Caco-2 (cell line): ENCODE results near the gene TTC31. TPM values are rescaled to one million over a fixed set of nuclear protein-coding genes. Genes with fewer than 3 reads are reported as not detected.

Experiments used
- BruUV-seq: library from RNA; stranded (reverse); fragments of 400-500 nt; replicated peaks from 2 replicates; lab custom pipeline; 2021; lab: Mats Ljungman, UMichigan
- CTCF ChIA-PET: fragments of 300-600 bp; sonication (Branson Sonifier 250); formaldehyde crosslinking; loops from one replicate; lab custom pipeline; 2022; ENCODE audit warnings: antibody characterized with exemption; lab: Charles Lee
- POLR2A ChIA-PET: fragments of 300-600 bp; sonication (Branson Sonifier 250); formaldehyde crosslinking; loops from one replicate; lab custom pipeline; 2022; ENCODE audit warnings: antibody characterized with exemption; lab: Charles Lee
- DNase-seq, 2 experiments: peaks; one replicate each; pipeline versions ENCODE4 v3.0.0 to v3.0.0-alpha.2; 2020 to 2022
- H3K27me3 ChIP-seq: replicated peaks from 2 replicates; pipeline ENCODE4 v1.6.0; 2011; ENCODE audit warnings: low read length; ENCODE audit not compliant: control insufficient read depth, insufficient read depth
- H3K36me3 ChIP-seq: 2 replicates; pipeline ENCODE4 v1.5.1; 2011; ENCODE audit warnings: low read length; ENCODE audit not compliant: control insufficient read depth, insufficient read depth
- H3K4me1 ChIP-seq: fragments of 250-450 bp; sonication (Bioruptor Pico); 2 replicates; pipeline ENCODE4 v1.5.1; 2020; ENCODE audit warnings: mild to moderate bottlenecking
- H3K4me3 ChIP-seq: 2 replicates; pipeline ENCODE4 v1.5.1; 2011; ENCODE audit warnings: low read depth, mild to moderate bottlenecking, control low read depth, low read length
- H3K9me3 ChIP-seq: fragments of 250-450 bp; sonication (Bioruptor Pico); 2 replicates; pipeline ENCODE4 v1.5.1; 2020; ENCODE audit warnings: mild to moderate bottlenecking, moderate library complexity
- H3K27ac Mint-ChIP-seq: one replicate; pipeline ENCODE4 v1.8.0; 2022; ENCODE audit warnings: mixed read lengths; ENCODE audit not compliant: unreplicated experiment
- H3K27me3 Mint-ChIP-seq: one replicate; pipeline ENCODE4 v1.8.0; 2022; ENCODE audit warnings: mixed read lengths; ENCODE audit not compliant: insufficient read depth, unreplicated experiment
- H3K36me3 Mint-ChIP-seq: one replicate; pipeline ENCODE4 v1.8.0; 2022; ENCODE audit warnings: mild to moderate bottlenecking, mixed read lengths; ENCODE audit not compliant: insufficient read depth, unreplicated experiment
- H3K4me1 Mint-ChIP-seq: one replicate; pipeline ENCODE4 v1.8.0; 2022; ENCODE audit warnings: low read depth, mixed read lengths; ENCODE audit not compliant: unreplicated experiment
- H3K4me3 Mint-ChIP-seq: one replicate; pipeline ENCODE4 v1.8.0; 2022; ENCODE audit warnings: mild to moderate bottlenecking, moderate library complexity, mixed read lengths; ENCODE audit not compliant: unreplicated experiment
- H3K9me3 Mint-ChIP-seq: one replicate; pipeline ENCODE4 v1.8.0; 2022; ENCODE audit warnings: mixed read lengths; ENCODE audit not compliant: unreplicated experiment
- intact Hi-C: fragments of 100-400 bp; cut with micrococcal nuclease; formaldehyde crosslinking; loops from one replicate; pipeline ENCODE4 v1.10.0; 2022; ENCODE audit not compliant: unreplicated experiment
- total RNA-seq: library from RNA; stranded (reverse); gene quantifications from 2 replicates; pipeline ENCODE4 v1.2.3, GENCODE V29; 2022
- TF ChIP-seq, protein P1 (sequence below), 2 experiments: fragments of 200-600 bp in 1 of 2; IDR thresholded peaks; 1 replicate in 1 of 2; 2 replicates in 1 of 2; pipeline versions ENCODE4 v1.5.1 to v1.8.0; 2011 to 2022; ENCODE audit warnings: antibody characterized with exemption in 1 of 2, control low read depth in 1 of 2, inconsistent platforms in 1 of 2, low read depth in 1 of 2, low read length in 1 of 2, mild to moderate bottlenecking in 1 of 2, moderate library complexity in 1 of 2; ENCODE audit not compliant: insufficient read depth in 1 of 2, severe bottlenecking in 1 of 2, unreplicated experiment in 1 of 2

TTC31 gene
- total RNA-seq, 1 experiment from 2014 or later = 32.4 TPM

DNA sequence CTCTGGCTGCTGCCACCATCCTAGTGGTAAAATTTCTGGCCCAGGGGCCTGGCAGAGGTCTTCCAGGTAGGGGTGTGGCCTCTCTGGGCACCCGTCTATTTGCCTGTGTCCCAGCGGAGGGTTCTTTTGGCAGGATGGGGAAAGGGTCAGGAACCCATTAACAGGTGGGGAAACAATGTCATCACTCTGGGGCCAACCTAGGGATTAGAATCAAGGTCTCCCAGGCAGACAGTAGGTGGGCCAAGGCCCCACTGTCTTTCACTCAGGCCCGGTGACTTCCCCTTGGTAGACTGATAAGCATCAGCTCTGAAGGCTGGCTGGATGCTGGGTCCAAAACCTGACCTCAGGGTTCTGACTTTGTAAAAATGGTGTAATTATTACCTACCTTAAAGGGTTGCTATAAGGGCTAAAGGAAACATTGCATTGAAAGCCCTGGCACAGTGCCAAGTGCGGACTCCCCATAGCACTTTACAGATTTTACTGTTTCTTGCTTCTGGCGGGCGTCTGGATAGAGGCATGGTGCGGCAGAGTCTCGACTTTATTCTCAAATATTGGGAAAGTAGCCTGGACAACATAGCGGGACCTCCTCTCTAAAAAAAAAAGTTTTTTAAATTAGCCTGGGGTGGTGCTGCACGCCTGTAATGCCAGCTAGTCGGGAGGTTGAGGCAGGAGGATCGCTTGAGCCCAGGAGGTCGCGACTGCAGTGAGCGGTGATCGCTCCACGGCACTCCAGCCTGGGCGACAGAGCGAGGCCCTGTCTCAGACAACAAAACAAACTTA lies 14.3 kb downstream of the TTC31 start:
- H3K36me3 Mint-ChIP-seq = peaks cover 30% of the 10 kb centered on the region
- no peaks in the 10 kb centered on the region for H3K27me3 ChIP-seq
- H3K9me3 Mint-ChIP-seq = no peaks in the 10 kb centered on the region
- H3K4me1 ChIP-seq = peaks cover 42% of the 10 kb centered on the region
- peaks cover 11% of the 10 kb centered on the region for H3K4me1 Mint-ChIP-seq
- H3K27ac Mint-ChIP-seq = no peak overlapping the region
- peak overlapping the region; percentile 65 for H3K4me3 ChIP-seq
- intact Hi-C loops = no loop called here
- peaks cover 1% of the 10 kb centered on the region; the same call in 1 of the 2 replicates for H3K36me3 ChIP-seq
- TF ChIP-seq, protein P1, sequence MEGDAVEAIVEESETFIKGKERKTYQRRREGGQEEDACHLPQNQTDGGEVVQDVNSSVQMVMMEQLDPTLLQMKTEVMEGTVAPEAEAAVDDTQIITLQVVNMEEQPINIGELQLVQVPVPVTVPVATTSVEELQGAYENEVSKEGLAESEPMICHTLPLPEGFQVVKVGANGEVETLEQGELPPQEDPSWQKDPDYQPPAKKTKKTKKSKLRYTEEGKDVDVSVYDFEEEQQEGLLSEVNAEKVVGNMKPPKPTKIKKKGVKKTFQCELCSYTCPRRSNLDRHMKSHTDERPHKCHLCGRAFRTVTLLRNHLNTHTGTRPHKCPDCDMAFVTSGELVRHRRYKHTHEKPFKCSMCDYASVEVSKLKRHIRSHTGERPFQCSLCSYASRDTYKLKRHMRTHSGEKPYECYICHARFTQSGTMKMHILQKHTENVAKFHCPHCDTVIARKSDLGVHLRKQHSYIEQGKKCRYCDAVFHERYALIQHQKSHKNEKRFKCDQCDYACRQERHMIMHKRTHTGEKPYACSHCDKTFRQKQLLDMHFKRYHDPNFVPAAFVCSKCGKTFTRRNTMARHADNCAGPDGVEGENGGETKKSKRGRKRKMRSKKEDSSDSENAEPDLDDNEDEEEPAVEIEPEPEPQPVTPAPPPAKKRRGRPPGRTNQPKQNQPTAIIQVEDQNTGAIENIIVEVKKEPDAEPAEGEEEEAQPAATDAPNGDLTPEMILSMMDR (IDR thresholded peaks at IDR 0.05; ENCODE audit: insufficient read depth in 1 of 2, low read depth in 1 of 2, low read length in 1 of 2, severe bottlenecking in 1 of 2, unreplicated experiment in 1 of 2) = no peak
- no peaks in the 10 kb centered on the region for H3K9me3 ChIP-seq
- H3K4me3 Mint-ChIP-seq = peak overlapping the region; percentile 96
- BruUV-seq = no TSS peak
- no peaks in the 10 kb centered on the region for H3K27me3 Mint-ChIP-seq
- CTCF ChIA-PET = interaction anchor here (0.6 kb wide), 1 partner anchor 14 kb away, joined by 3 read pairs; the partner anchor contains the start of genes CCDC142 and TTC31
- POLR2A ChIA-PET = no interaction called here
- no peak for DNase-seq

DNA sequence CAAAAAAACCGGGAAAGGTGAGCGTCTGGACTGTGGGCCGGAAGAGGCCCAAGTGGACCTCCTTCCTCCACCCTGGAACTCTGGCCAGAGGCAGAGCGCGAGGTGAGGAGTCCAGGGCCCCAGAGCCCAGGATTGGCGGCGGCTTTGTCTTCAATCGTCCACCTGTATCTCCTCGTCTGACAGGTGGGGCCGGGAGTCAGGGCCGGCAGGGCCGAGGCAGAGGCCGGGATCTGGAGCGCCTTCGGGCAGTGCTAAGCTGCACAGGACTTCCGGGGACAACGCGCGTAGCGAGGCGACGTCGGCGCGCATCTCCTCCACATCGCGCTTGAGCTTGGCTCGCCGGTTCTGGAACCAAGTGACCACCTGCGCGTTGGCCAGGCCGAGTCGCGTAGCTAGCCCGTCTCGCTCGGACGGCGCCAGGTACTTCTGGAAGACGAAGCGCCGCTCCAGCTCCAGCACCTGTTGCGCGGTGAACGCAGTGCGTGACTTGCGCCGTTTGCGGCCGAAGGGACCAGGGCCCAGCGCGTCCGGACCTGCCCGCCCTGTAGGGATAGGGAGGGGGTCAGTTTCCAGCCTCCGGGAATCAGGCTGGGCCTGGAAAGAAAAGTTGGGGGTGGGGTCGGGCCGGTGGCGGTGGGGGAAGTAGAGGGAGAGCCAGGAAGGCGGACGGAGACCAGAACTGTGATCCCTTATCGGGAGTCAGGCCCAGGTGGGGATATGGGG lies 15.1 kb downstream of the TTC31 start:
- CTCF ChIA-PET = no interaction called here
- no peaks in the 10 kb centered on the region for H3K9me3 Mint-ChIP-seq
- H3K4me3 ChIP-seq = peak overlapping the region; percentile 65
- peaks cover 44% of the 10 kb centered on the region for H3K4me1 ChIP-seq
- peaks cover 12% of the 10 kb centered on the region for H3K4me1 Mint-ChIP-seq
- H3K27me3 ChIP-seq = no peaks in the 10 kb centered on the region
- H3K27ac Mint-ChIP-seq = peak overlapping the region; percentile 46
- no peaks in the 10 kb centered on the region for H3K9me3 ChIP-seq
- peaks cover 37% of the 10 kb centered on the region for H3K36me3 Mint-ChIP-seq
- peak; percentile 46 to 57 for DNase-seq
- no TSS peak for BruUV-seq
- no peaks in the 10 kb centered on the region for H3K27me3 Mint-ChIP-seq
- POLR2A ChIA-PET = no interaction called here
- TF ChIP-seq, protein P1 (IDR thresholded peaks at IDR 0.05; ENCODE audit: insufficient read depth in 1 of 2, low read depth in 1 of 2, low read length in 1 of 2, severe bottlenecking in 1 of 2, unreplicated experiment in 1 of 2) = no peak
- H3K4me3 Mint-ChIP-seq = peak overlapping the region; percentile 96
- intact Hi-C loops = loop anchor here (1.0 kb wide), 1 partner anchor 9 kb away; no protein-coding TSS in a partner anchor
- H3K36me3 ChIP-seq = peaks cover 1% of the 10 kb centered on the region; the same call in 1 of the 2 replicates
